K562 (cell line): ENCODE results near the gene PNPLA1.

Experiments used
- ADNP ChIP-seq: fragments of 200-800 bp; sonication (Bioruptor generic); IDR thresholded peaks from 2 replicates; pipeline ENCODE4 v1.6.1; 2016; ENCODE audit warnings: missing genetic modification characterization, missing compliant biosample characterization
- BRCA1 ChIP-seq, 2 experiments: fragments of 450-650 bp in 1 of 2; sonication (generic) in 1 of 2; formaldehyde crosslinking in 1 of 2; IDR thresholded peaks; 2 replicates each; pipeline versions ENCODE4 v1.5.0 to v1.6.1; 2017 to 2020; ENCODE audit warnings: mild to moderate bottlenecking in 1 of 2, missing genetic modification reagents in 1 of 2
- CTCF ChIP-seq, 3 experiments: IDR thresholded peaks in 2 of 3; conservative IDR thresholded peaks in 1 of 3; 2 replicates each; pipeline ENCODE4 v1.5.1; 2011 to 2012; ENCODE audit warnings: low read length in 3 of 3, mild to moderate bottlenecking in 3 of 3, control low read depth in 2 of 3, improper control_type of control experiment in 1 of 3, inconsistent platforms in 1 of 3, low read depth in 1 of 3, mixed read lengths in 1 of 3, moderate library complexity in 1 of 3; ENCODE audit not compliant: insufficient read depth in 2 of 3
- E2F5 ChIP-seq: sonication (generic); formaldehyde crosslinking; IDR thresholded peaks from 2 replicates; pipeline ENCODE4 v1.8.0; 2022; ENCODE audit warnings: mild to moderate bottlenecking, missing genetic modification reagents
- EZH2 ChIP-seq: IDR thresholded peaks from 2 replicates; pipeline ENCODE4 v1.6.1; 2012; ENCODE audit warnings: low read depth, mild to moderate bottlenecking, inconsistent platforms, low read length, borderline replicate concordance
- PML ChIP-seq: IDR thresholded peaks from 2 replicates; pipeline ENCODE4 v1.6.1; 2012; ENCODE audit warnings: low read length, inconsistent platforms
- POLR2A ChIP-seq: fragments of 450-650 bp; conservative IDR thresholded peaks from 2 replicates; pipeline ENCODE4 v1.6.1; 2016
- POLR2AphosphoS5 ChIP-seq: IDR thresholded peaks from 2 replicates; pipeline ENCODE4 v1.6.1; 2011; ENCODE audit warnings: mild to moderate bottlenecking, low read depth, low read length, moderate library complexity; ENCODE audit not compliant: control insufficient read depth, insufficient read depth
- SREBF1 ChIP-seq: fragments of 150-350 bp; IDR thresholded peaks from 2 replicates; pipeline ENCODE4 v1.6.1; 2014; ENCODE audit warnings: antibody characterized with exemption, low read depth, low read length, borderline replicate concordance
- TAF7 ChIP-seq: fragments of 450-650 bp; IDR thresholded peaks from 2 replicates; pipeline ENCODE4 v1.6.1; 2016; ENCODE audit warnings: missing genetic modification characterization, missing compliant biosample characterization
- TBL1XR1 ChIP-seq, 2 experiments: IDR thresholded peaks; 2 replicates each; pipeline ENCODE4 v1.6.1; 2012; ENCODE audit warnings: improper control_type of control experiment in 2 of 2, low read length in 2 of 2, mild to moderate bottlenecking in 1 of 2
- ZFX ChIP-seq: sonication (generic); formaldehyde crosslinking; IDR thresholded peaks from 2 replicates; pipeline ENCODE4 v1.8.0; 2022; ENCODE audit warnings: mild to moderate bottlenecking, missing genetic modification reagents, moderate library complexity

- TF ChIP-seq ADNP (tag) (no peak), TAF7 (tag) (no peak), POLR2A (no peak), POLR2AphosphoS5 (no peak), BRCA1 (IDR thresholded peaks at IDR 0.05) (no peak), BRCA1 (CRISPR knock-in tag; IDR thresholded peaks at IDR 0.05) (no peak), CTCF (IDR thresholded peaks at IDR 0.05 in 2 of 3, conservative IDR thresholded peaks at IDR 0.05 in 1 of 3; ENCODE audit: insufficient read depth in 2 of 3, low read depth in 1 of 3, low read length in 3 of 3) (no peak), TBL1XR1 (IDR thresholded peaks at IDR 0.05; ENCODE audit: low read length in 2 of 2) (no peak), PML (no peak), E2F5 (CRISPR knock-in tag) (no peak), EZH2 (no peak), SREBF1 (no peak), ZFX (CRISPR knock-in tag) (no peak)
Measured at GRCh38 chr6:36241728-36242127, 28.1 kb upstream of the PNPLA1 start.
